Upper lobe of left lung (tissue), 6 donors: ENCODE results near the gene HOXA4. TPM values are rescaled to one million over a fixed set of nuclear protein-coding genes. Genes with fewer than 3 reads are reported as not detected.

Experiments
- ATAC-seq, 2 donors: fragments of 200-7000 bp; cut with Tn5 transposase; one replicate each; pipeline ENCODE4 v1.9.1; 2022; ENCODE audit warnings: mild to moderate bottlenecking in 2 of 2, moderate library complexity in 2 of 2; ENCODE audit not compliant: low FRiP score in 2 of 2
- DNase-seq, 2 donors: peaks; one replicate each; pipeline ENCODE4 v3.0.0-alpha.2; 2019 to 2020
- H3K27ac ChIP-seq, 4 donors: fragments of 200-600 bp; sonication (generic); one replicate each; pipeline ENCODE4 v1.5.1; 2016 to 2019
- H3K27me3 ChIP-seq, 4 donors: fragments of 200-600 bp; sonication (generic); one replicate each; pipeline ENCODE4 v1.5.1; 2017 to 2019
- H3K36me3 ChIP-seq, 4 donors: fragments of 200-600 bp; sonication (generic); one replicate each; pipeline ENCODE4 v1.5.1; 2016 to 2019
- H3K4me1 ChIP-seq, 4 donors: fragments of 200-600 bp; sonication (generic); one replicate each; pipeline ENCODE4 v1.5.1; 2018 to 2019
- H3K4me3 ChIP-seq, 4 donors: fragments of 200-600 bp; sonication (generic); one replicate each; pipeline ENCODE4 v1.5.1; 2017 to 2019; ENCODE audit warnings: mild to moderate bottlenecking in 2 of 4, moderate library complexity in 1 of 4
- H3K9me3 ChIP-seq, 4 donors: fragments of 200-600 bp; sonication (generic); one replicate each; pipeline ENCODE4 v1.5.1; 2018 to 2019
- CTCF ChIP-seq, 6 experiments: fragments of 450-650 bp in 4 of 6; fragments of 200-600 bp in 2 of 6; sonication (generic) in 2 of 6; IDR thresholded peaks; one replicate each; pipeline ENCODE4 v1.5.1; 2016 to 2019; ENCODE audit warnings: antibody characterized with exemption in 6 of 6
- EP300 ChIP-seq, 4 donors: sonication (generic); formaldehyde crosslinking; IDR thresholded peaks; one replicate each; pipeline ENCODE4 v1.5.1; 2017; ENCODE audit warnings: antibody characterized with exemption in 4 of 4, control low read depth in 2 of 4
- POLR2A ChIP-seq, 4 donors: fragments of 450-650 bp; IDR thresholded peaks; one replicate each; pipeline ENCODE4 v1.5.1; 2016 to 2017; ENCODE audit warnings: antibody characterized with exemption in 4 of 4, mild to moderate bottlenecking in 2 of 4
- POLR2AphosphoS5 ChIP-seq, 2 donors: sonication (generic); formaldehyde crosslinking; IDR thresholded peaks; one replicate each; pipeline ENCODE4 v1.5.1; 2017; ENCODE audit warnings: antibody characterized with exemption in 2 of 2
- WGBS, 2 donors: methylation state at CpG; one replicate each; pipeline ENCODE4 v1.1.5; 2017 to 2018; 5-methylcytosine and 5-hydroxymethylcytosine counted together
- total RNA-seq, 6 donors: library from RNA; depleted of rRNA in 4 of 6; stranded (reverse); fragments of >200 nt in 4 of 6; gene quantifications; one replicate each; pipeline versions ENCODE4 v1.1.0 to v1.2.1, GENCODE V29; 2016 to 2021
- donor health status: DM: no; HTN: no; CAD: no; lungs with moderate emphysema.
- donor health status: DM: no; HTN: yes; CAD: no; lungs with severe emphysema.

HOXA4 gene
- total RNA-seq, 6 donors from 2014 or later, result 1.5 to 10.5 (median 6.2) TPM

- Histone ChIP-seq H3K4me3 (peak overlapping the region in 3 of 4 donors; percentile 18 to 41 (median 41)), H3K27ac (peak overlapping the region; percentile 84 to 97 (median 90)), H3K27me3 (no peaks in the 10 kb centered on the region), H3K9me3 (no peaks in the 10 kb centered on the region), H3K36me3 (no peaks in the 10 kb centered on the region), H3K4me1 (peaks cover 16 to 42% (median 22%) of the 10 kb centered on the region in 4 donors)
- WGBS, 2 donors, result 44 to 48% methylated on average over 11 to 26 of the region's 26 CpGs
- TF ChIP-seq POLR2AphosphoS5 (IDR thresholded peaks at IDR 0.05) (no peak), POLR2A (IDR thresholded peaks at IDR 0.05) (no peak), EP300 (IDR thresholded peaks at IDR 0.05) (no peak), CTCF (IDR thresholded peaks at IDR 0.05) (no peak)
- no peak for ATAC-seq
- peak in 1 of 2 donors; percentile 36 for DNase-seq
Observed at GRCh38 chr7:27123477-27124053, 7.0 kb downstream of the HOXA4 start.

- ATAC-seq (no peak), DNase-seq (no peak)
- 30 to 39% methylated on average over 13 to 14 of the region's 14 CpGs for WGBS, 2 donors
- peaks cover 11 to 46% (median 22%) of the 10 kb centered on the region in 4 donors for H3K4me1 ChIP-seq
- no peaks in the 10 kb centered on the region for H3K36me3 ChIP-seq
- no peak for TF ChIP-seq POLR2A (IDR thresholded peaks at IDR 0.05)
- no peak for TF ChIP-seq POLR2AphosphoS5 (IDR thresholded peaks at IDR 0.05)
- TF ChIP-seq CTCF (IDR thresholded peaks at IDR 0.05), result no peak
- no peak for TF ChIP-seq EP300 (IDR thresholded peaks at IDR 0.05)
- H3K27me3 ChIP-seq, result peaks cover 0 to 2% (median 0%) of the 10 kb centered on the region in 4 donors
- H3K27ac ChIP-seq, result peak overlapping the region; percentile 84 to 97 (median 90)
- no peaks in the 10 kb centered on the region for H3K9me3 ChIP-seq
- peak overlapping the region in 3 of 4 donors; percentile 18 to 41 (median 41) for H3K4me3 ChIP-seq
Observed at GRCh38 chr7:27123007-27123476, 7.5 kb downstream of the HOXA4 start.

GRCh38 chr7:27122077-27122910, 8.3 kb downstream of the HOXA4 start:
- peak overlapping the region in 3 of 4 donors; percentile 18 to 41 (median 41) for H3K4me3 ChIP-seq
- H3K27ac ChIP-seq, result peak overlapping the region; percentile 84 to 97 (median 90)
- TF ChIP-seq POLR2A (IDR thresholded peaks at IDR 0.05) (no peak), EP300 (IDR thresholded peaks at IDR 0.05) (no peak)
- H3K4me1 ChIP-seq, result peaks cover 11 to 42% (median 22%) of the 10 kb centered on the region in 4 donors
- H3K9me3 ChIP-seq, result no peaks in the 10 kb centered on the region
- peaks cover 0 to 2% (median 0%) of the 10 kb centered on the region in 4 donors for H3K27me3 ChIP-seq
- no peaks in the 10 kb centered on the region for H3K36me3 ChIP-seq
- DNase-seq (peak in 1 of 2 donors; percentile 83), ATAC-seq (no peak)
- WGBS, 2 donors, result 40 to 47% methylated on average over 36 to 42 of the region's 42 CpGs

- H3K4me1 ChIP-seq, result peaks cover 11 to 39% (median 20%) of the 10 kb centered on the region in 4 donors
- no peak for ATAC-seq
- WGBS, 2 donors, result 26 to 39% methylated on average over 7 of the region's 7 CpGs
- H3K4me3 ChIP-seq, result peak overlapping the region in 3 of 4 donors; percentile 18 to 41 (median 41)
- no peak for DNase-seq
- peak overlapping the region; percentile 84 to 97 (median 90) for H3K27ac ChIP-seq
- TF ChIP-seq CTCF (IDR thresholded peaks at IDR 0.05) (no peak), POLR2A (IDR thresholded peaks at IDR 0.05) (no peak), POLR2AphosphoS5 (IDR thresholded peaks at IDR 0.05) (no peak), EP300 (IDR thresholded peaks at IDR 0.05) (no peak)
- H3K9me3 ChIP-seq, result no peaks in the 10 kb centered on the region
- H3K36me3 ChIP-seq, result no peaks in the 10 kb centered on the region
- peaks cover 0 to 2% (median 0%) of the 10 kb centered on the region in 4 donors for H3K27me3 ChIP-seq
Observed at GRCh38 chr7:27121684-27122076, 8.9 kb downstream of the HOXA4 start.

- Histone ChIP-seq H3K27ac (peak overlapping the region; percentile 87 to 95 (median 90)), H3K27me3 (peaks cover 0 to 3% (median 1%) of the 10 kb centered on the region in 4 donors), H3K4me1 (peaks cover 4 to 28% (median 12%) of the 10 kb centered on the region in 4 donors), H3K9me3 (no peaks in the 10 kb centered on the region), H3K36me3 (no peaks in the 10 kb centered on the region), H3K4me3 (peak overlapping the region in 1 of 4 donors; percentile 53)
- ATAC-seq (no peak), DNase-seq (no peak)
- TF ChIP-seq POLR2AphosphoS5 (IDR thresholded peaks at IDR 0.05), result no peak
- TF ChIP-seq CTCF (IDR thresholded peaks at IDR 0.05), result no peak
- no peak for TF ChIP-seq POLR2A (IDR thresholded peaks at IDR 0.05)
- TF ChIP-seq EP300 (IDR thresholded peaks at IDR 0.05), result no peak
- 15 to 22% methylated on average over 1 of the region's 1 CpG for WGBS, 2 donors
Observed at GRCh38 chr7:27119412-27119911, 11.1 kb downstream of the HOXA4 start.
